ENCODE data around the gene MTREX. TPM values are rescaled to one million over a fixed set of nuclear protein-coding genes. Genes with fewer than 3 reads are reported as not detected.

MTREX gene
- total RNA-seq = 10 to 100 TPM; 71.2 to 78.0 TPM

GRCh38 chr5:55307383-55308253 lies at the start of gene MTREX, which contains the start of gene DHX29:
MTREX (plus strand) TSS chr5:55307989; CDS start chr5:55308014, 25 bp downstream.
DHX29 (minus strand) TSS chr5:55307694; CDS start chr5:55307573, 121 bp downstream.
- no peak within 1 kb of the TSS for H3K4me3 Mint-ChIP-seq
- H3K27me3 Mint-ChIP-seq = no peaks in the 10 kb centered on the region
- DNase-seq = peak; percentile 93
- H3K36me3 Mint-ChIP-seq = peaks cover 26% of the 10 kb centered on the region
- peaks cover 23% of the 10 kb centered on the region for H3K4me1 Mint-ChIP-seq
- CTCF ChIA-PET = interaction anchor here (0.9 to 2.9 kb wide), 5 partner anchors 9 to 81 kb away, joined by 4 to 12 read pairs (median 5); partner anchors contain the start of gene MCIDAS
- H3K9me3 Mint-ChIP-seq (ENCODE audit: low read depth) = peaks cover 3% of the 10 kb centered on the region
- H3K27ac Mint-ChIP-seq = no peak within 1 kb of the TSS
- peak; percentile 98 for ATAC-seq

- H3K4me3 Mint-ChIP-seq = no peak overlapping the region
- H3K4me1 Mint-ChIP-seq = no peaks in the 10 kb centered on the region
- DNase-seq (no peak), ATAC-seq (no peak)
- peaks cover 25% of the 10 kb centered on the region for H3K36me3 Mint-ChIP-seq
- CTCF ChIA-PET = no interaction called here
- no peaks in the 10 kb centered on the region for H3K27me3 Mint-ChIP-seq
- H3K27ac Mint-ChIP-seq = no peak overlapping the region
- H3K9me3 Mint-ChIP-seq (ENCODE audit: low read depth) = no peaks in the 10 kb centered on the region
Measured at GRCh38 chr5:55258339-55258738, 49.5 kb upstream of the MTREX start.

- no peak for ATAC-seq
- Mint-ChIP-seq H3K4me3 (no peak overlapping the region), H3K27ac (no peak overlapping the region), H3K36me3 (peaks cover 34% of the 10 kb centered on the region), H3K4me1 (no peaks in the 10 kb centered on the region), H3K27me3 (no peaks in the 10 kb centered on the region), H3K9me3 (ENCODE audit: low read depth) (no peaks in the 10 kb centered on the region)
- CTCF ChIA-PET = no interaction called here
- no peak for DNase-seq
Measured at GRCh38 chr5:55276771-55277170, 31.0 kb upstream of the MTREX start.

GRCh38 chr5:55278778-55279177 lies 29.0 kb upstream of the MTREX start:
- no peak for ATAC-seq
- H3K4me1 Mint-ChIP-seq = no peaks in the 10 kb centered on the region
- H3K27ac Mint-ChIP-seq = no peak overlapping the region
- H3K36me3 Mint-ChIP-seq = peaks cover 36% of the 10 kb centered on the region
- no peaks in the 10 kb centered on the region for H3K9me3 Mint-ChIP-seq (ENCODE audit: low read depth)
- CTCF ChIA-PET = no interaction called here
- DNase-seq = no peak
- H3K4me3 Mint-ChIP-seq = no peak overlapping the region
- H3K27me3 Mint-ChIP-seq = no peaks in the 10 kb centered on the region

GRCh38 chr5:55286411-55286933 lies 21.3 kb upstream of the MTREX start:
- H3K27ac Mint-ChIP-seq = no peak overlapping the region
- CTCF ChIA-PET = no interaction called here

GRCh38 chr5:55289808-55290207 lies 18.0 kb upstream of the MTREX start:
- DNase-seq (no peak), ATAC-seq (no peak)
- no peak overlapping the region for H3K27ac Mint-ChIP-seq
- H3K27me3 Mint-ChIP-seq = no peaks in the 10 kb centered on the region
- CTCF ChIA-PET = no interaction called here
- H3K9me3 Mint-ChIP-seq (ENCODE audit: low read depth) = no peaks in the 10 kb centered on the region
- peaks cover 41% of the 10 kb centered on the region for H3K36me3 Mint-ChIP-seq
- no peak overlapping the region for H3K4me3 Mint-ChIP-seq
- no peaks in the 10 kb centered on the region for H3K4me1 Mint-ChIP-seq

More at GRCh38 chr5:55286411-55286933, 21.3 kb upstream of the MTREX start:
- H3K4me3 Mint-ChIP-seq = no peak overlapping the region
- DNase-seq (no peak), ATAC-seq (no peak)
- H3K27me3 Mint-ChIP-seq = no peaks in the 10 kb centered on the region
- H3K36me3 Mint-ChIP-seq = peaks cover 32% of the 10 kb centered on the region
- no peaks in the 10 kb centered on the region for H3K4me1 Mint-ChIP-seq
- no peaks in the 10 kb centered on the region for H3K9me3 Mint-ChIP-seq (ENCODE audit: low read depth)

- no peak overlapping the region for H3K27ac Mint-ChIP-seq
- H3K4me3 Mint-ChIP-seq = no peak overlapping the region
- no peaks in the 10 kb centered on the region for H3K27me3 Mint-ChIP-seq
- peaks cover 48% of the 10 kb centered on the region for H3K36me3 Mint-ChIP-seq
- DNase-seq (no peak), ATAC-seq (no peak)
- no peaks in the 10 kb centered on the region for H3K9me3 Mint-ChIP-seq (ENCODE audit: low read depth)
- CTCF ChIA-PET = no interaction called here
- no peaks in the 10 kb centered on the region for H3K4me1 Mint-ChIP-seq
Measured at GRCh38 chr5:55290991-55291390, 16.8 kb upstream of the MTREX start.

- Mint-ChIP-seq H3K4me1 (no peaks in the 10 kb centered on the region), H3K27ac (no peak overlapping the region), H3K4me3 (no peak overlapping the region), H3K27me3 (no peaks in the 10 kb centered on the region), H3K36me3 (peaks cover 60% of the 10 kb centered on the region), H3K9me3 (ENCODE audit: low read depth) (no peaks in the 10 kb centered on the region)
- CTCF ChIA-PET = interaction anchor here (2.0 kb wide), 1 partner anchor 13 kb away, joined by 4 read pairs; the partner anchor contains the start of genes DHX29 and MTREX
- ATAC-seq = no peak
- no peak for DNase-seq
Measured at GRCh38 chr5:55294935-55295334, 12.9 kb upstream of the MTREX start.

GRCh38 chr5:55300890-55301289 lies 6.9 kb upstream of the MTREX start:
- CTCF ChIA-PET = interaction anchor here (0.7 to 1.2 kb wide), 2 partner anchors 9 to 154 kb away, joined by 3 read pairs; no protein-coding TSS in a partner anchor
- Mint-ChIP-seq H3K27ac (no peak overlapping the region), H3K4me3 (no peak overlapping the region), H3K4me1 (peaks cover 8% of the 10 kb centered on the region), H3K27me3 (no peaks in the 10 kb centered on the region), H3K36me3 (peaks cover 47% of the 10 kb centered on the region), H3K9me3 (ENCODE audit: low read depth) (peaks cover 5% of the 10 kb centered on the region)
- ATAC-seq (no peak), DNase-seq (no peak)

GRCh38 chr5:55303238-55303690 lies 4.5 kb upstream of the MTREX start:
- peaks cover 5% of the 10 kb centered on the region for H3K9me3 Mint-ChIP-seq (ENCODE audit: low read depth)
- H3K27me3 Mint-ChIP-seq = no peaks in the 10 kb centered on the region
- DNase-seq (no peak), ATAC-seq (no peak)
- H3K36me3 Mint-ChIP-seq = peaks cover 29% of the 10 kb centered on the region
- peaks cover 8% of the 10 kb centered on the region for H3K4me1 Mint-ChIP-seq
- CTCF ChIA-PET = no interaction called here
- no peak overlapping the region for H3K27ac Mint-ChIP-seq
- no peak overlapping the region for H3K4me3 Mint-ChIP-seq

- no peaks in the 10 kb centered on the region for H3K27me3 Mint-ChIP-seq
- no peak overlapping the region for H3K27ac Mint-ChIP-seq
- H3K4me1 Mint-ChIP-seq = peaks cover 8% of the 10 kb centered on the region
- no peak overlapping the region for H3K4me3 Mint-ChIP-seq
- H3K36me3 Mint-ChIP-seq = peaks cover 25% of the 10 kb centered on the region
- no peak for ATAC-seq
- DNase-seq = no peak
- CTCF ChIA-PET = no interaction called here
- H3K9me3 Mint-ChIP-seq (ENCODE audit: low read depth) = peaks cover 5% of the 10 kb centered on the region
Measured at GRCh38 chr5:55304584-55304983, 3.2 kb upstream of the MTREX start.

GRCh38 chr5:55305345-55305744 lies 2.4 kb upstream of the MTREX start:
- Mint-ChIP-seq H3K27me3 (no peaks in the 10 kb centered on the region), H3K27ac (no peak overlapping the region), H3K36me3 (peaks cover 23% of the 10 kb centered on the region), H3K4me3 (no peak overlapping the region), H3K9me3 (ENCODE audit: low read depth) (peaks cover 5% of the 10 kb centered on the region), H3K4me1 (peaks cover 9% of the 10 kb centered on the region)
- DNase-seq = no peak
- CTCF ChIA-PET = interaction anchor here (0.5 to 1.8 kb wide), 3 partner anchors 18 to 74 kb away, joined by 3 to 4 read pairs (median 3); no protein-coding TSS in a partner anchor
- ATAC-seq = no peak

GRCh38 chr5:55306641-55307382 lies 977 bp upstream of the MTREX start:
- no peak for ATAC-seq
- Mint-ChIP-seq H3K27me3 (no peaks in the 10 kb centered on the region), H3K27ac (no peak overlapping the region), H3K36me3 (peaks cover 22% of the 10 kb centered on the region), H3K4me3 (no peak overlapping the region), H3K4me1 (peaks cover 19% of the 10 kb centered on the region), H3K9me3 (ENCODE audit: low read depth) (peaks cover 3% of the 10 kb centered on the region)
- CTCF ChIA-PET = interaction anchor here (0.7 to 2.9 kb wide), 12 partner anchors 9 to 343 kb away, joined by 3 to 12 read pairs (median 4); partner anchors contain the start of genes GPX8 and MCIDAS
- no peak for DNase-seq
